MCF 10A (cell line): Measurements from ENCODE around the gene KIF20A. TPM values are rescaled to one million over a fixed set of nuclear protein-coding genes. Genes with fewer than 3 reads are reported as not detected.
A peak's percentile ranks its signal among the peaks of the same experiment; 100 is the strongest.

Experiments
- BruUV-seq: library from RNA; stranded (reverse); fragments of 400-500 nt; replicated peaks from 2 replicates; lab custom pipeline; 2021; lab: Mats Ljungman, UMichigan
- CTCF ChIA-PET: fragments of 300-600 bp; sonication (Branson Sonifier 250); formaldehyde crosslinking; extraction: SDS; loops from one replicate; lab custom pipeline; 2021; ENCODE audit warnings: antibody characterized with exemption, inconsistent platforms; lab: Yijun Ruan, JAX
- POLR2A ChIA-PET: fragments of 300-600, 350-650 bp; sonication (Branson Sonifier 250); formaldehyde crosslinking; extraction: SDS; loops from one replicate; lab custom pipeline; 2020; ENCODE audit warnings: antibody characterized with exemption, inconsistent platforms; lab: Yijun Ruan, JAX
- DNase-seq: peaks from one replicate; pipeline ENCODE4 v3.0.0-alpha.2; 2018; ENCODE audit not compliant: unreplicated experiment
- H3K27ac Mint-ChIP-seq: one replicate; pipeline ENCODE4 v1.8.0; 2022; ENCODE audit warnings: mild to moderate bottlenecking, low read depth, mixed read lengths; ENCODE audit not compliant: unreplicated experiment
- H3K27me3 Mint-ChIP-seq: one replicate; pipeline ENCODE4 v1.8.0; 2022; ENCODE audit warnings: mixed read lengths; ENCODE audit not compliant: insufficient read depth, unreplicated experiment
- H3K36me3 Mint-ChIP-seq: one replicate; pipeline ENCODE4 v1.8.0; 2022; ENCODE audit warnings: mild to moderate bottlenecking, moderate library complexity, mixed read lengths; ENCODE audit not compliant: insufficient read depth, unreplicated experiment
- H3K4me1 Mint-ChIP-seq: one replicate; pipeline ENCODE4 v1.8.0; 2022; ENCODE audit warnings: mixed read lengths; ENCODE audit not compliant: insufficient read depth, unreplicated experiment
- H3K4me3 Mint-ChIP-seq: one replicate; pipeline ENCODE4 v1.8.0; 2022; ENCODE audit warnings: mild to moderate bottlenecking, moderate library complexity, mixed read lengths; ENCODE audit not compliant: unreplicated experiment
- H3K9me3 Mint-ChIP-seq: one replicate; pipeline ENCODE4 v1.8.0; 2022; ENCODE audit warnings: mixed read lengths; ENCODE audit not compliant: unreplicated experiment
- CTCF ChIP-seq: fragments of 200-600 bp; IDR thresholded peaks from one replicate; pipeline ENCODE4 v1.8.0; 2022; ENCODE audit warnings: antibody characterized with exemption, mild to moderate bottlenecking; ENCODE audit not compliant: unreplicated experiment
- intact Hi-C: fragments of 100-400 bp; cut with micrococcal nuclease; formaldehyde crosslinking; loops from 2 replicates; pipeline ENCODE4 v1.14.1; 2022
- total RNA-seq: library from RNA; stranded (reverse); gene quantifications from 2 replicates; pipeline ENCODE4 v1.2.3, GENCODE V29; 2022

KIF20A gene
- total RNA-seq, 1 experiment from 2014 or later, result 30.6 TPM

GRCh38 chr5:138212828-138213160, 33.9 kb downstream of the KIF20A start:
- intact Hi-C loops, result loop anchor here (2.0 kb wide), 1 partner anchor 120 kb away; no protein-coding TSS in a partner anchor
- CTCF ChIA-PET, result interaction anchor here (0.6 to 6.0 kb wide), 14 partner anchors 10 to 290 kb away, joined by 3 to 48 read pairs (median 4); no protein-coding TSS in a partner anchor
- peak overlapping the region; percentile 99 for H3K27ac Mint-ChIP-seq
- no peaks in the 10 kb centered on the region for H3K9me3 Mint-ChIP-seq
- POLR2A ChIA-PET, result interaction anchor here (0.6 to 4.5 kb wide), 28 partner anchors 9 to 1080 kb away, joined by 3 to 60 read pairs (median 4); partner anchors contain the start of genes BRD8, CDC25C, EGR1 and FAM13B
- H3K4me1 Mint-ChIP-seq, result peaks cover 21% of the 10 kb centered on the region
- H3K4me3 Mint-ChIP-seq, result peak overlapping the region; percentile 98
- H3K36me3 Mint-ChIP-seq, result peaks cover 43% of the 10 kb centered on the region
- BruUV-seq, result TSS peak; percentile 73
- no peaks in the 10 kb centered on the region for H3K27me3 Mint-ChIP-seq
- no peak for DNase-seq
- TF ChIP-seq CTCF, result no peak

GRCh38 chr5:138213161-138214029, 34.5 kb downstream of the KIF20A start, which contains the start of gene CDC23:
TSS of gene CDC23 (minus strand) at chr5:138213323. CDS start at chr5:138213312, 11 bp downstream.
- peak within 1 kb of the TSS; percentile 98 for H3K4me3 Mint-ChIP-seq
- peak within 1 kb of the TSS; percentile 99 for H3K27ac Mint-ChIP-seq
- TF ChIP-seq CTCF, result no peak
- intact Hi-C loops, result loop anchor here (2.0 kb wide), 1 partner anchor 119 kb away; no protein-coding TSS in a partner anchor
- no peaks in the 10 kb centered on the region for H3K27me3 Mint-ChIP-seq
- H3K9me3 Mint-ChIP-seq, result no peaks in the 10 kb centered on the region
- ChIA-PET CTCF (interaction anchor here (0.6 to 6.0 kb wide), 16 partner anchors 10 to 594 kb away, joined by 3 to 48 read pairs (median 4); no protein-coding TSS in a partner anchor), POLR2A (interaction anchor here (0.6 to 4.5 kb wide), 39 partner anchors 10 to 1079 kb away, joined by 3 to 60 read pairs (median 4); partner anchors contain the start of genes BRD8, CDC25C, EGR1 and ETF1)
- DNase-seq, result peak; percentile 100
- H3K4me1 Mint-ChIP-seq, result peaks cover 18% of the 10 kb centered on the region
- no TSS peak for BruUV-seq
- peaks cover 37% of the 10 kb centered on the region for H3K36me3 Mint-ChIP-seq

DNA sequence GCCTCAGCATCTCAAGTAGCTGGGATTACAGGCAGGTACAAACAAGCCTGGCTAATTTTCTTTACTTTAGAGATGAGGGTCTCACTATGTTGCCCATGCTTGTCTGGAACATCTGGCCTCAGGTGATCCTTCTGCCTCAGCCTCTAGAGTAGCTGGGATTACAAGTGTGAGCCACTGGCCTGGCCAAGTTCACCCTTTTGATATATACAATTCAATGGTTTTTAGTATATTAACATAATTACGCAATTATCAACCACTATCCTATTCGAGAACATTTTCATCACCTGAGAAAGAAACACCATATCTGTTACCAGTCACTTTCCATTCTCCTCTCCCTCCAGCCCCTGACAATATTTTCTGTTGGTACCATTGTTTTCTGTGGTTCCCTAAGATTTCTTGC, 37.9 kb downstream of the KIF20A start:
- POLR2A ChIA-PET, result interaction anchor here (0.6 to 1.2 kb wide), 4 partner anchors 10 to 136 kb away, joined by 3 to 6 read pairs (median 3); no protein-coding TSS in a partner anchor
- CTCF ChIA-PET, result interaction anchor here (0.5 to 10.3 kb wide), 4 partner anchors 89 to 1070 kb away, joined by 3 to 106 read pairs (median 4); partner anchors contain the start of gene KDM3B
- Mint-ChIP-seq H3K4me1 (peaks cover 10% of the 10 kb centered on the region), H3K36me3 (peaks cover 11% of the 10 kb centered on the region), H3K4me3 (no peak overlapping the region), H3K9me3 (no peaks in the 10 kb centered on the region), H3K27me3 (no peaks in the 10 kb centered on the region), H3K27ac (no peak overlapping the region)
- DNase-seq, result no peak
- TF ChIP-seq CTCF, result no peak
- intact Hi-C loops, result no loop called here
- BruUV-seq, result no TSS peak
